Measurements from ENCODE around the gene PANK2. TPM values are rescaled to one million over a fixed set of nuclear protein-coding genes. Genes with fewer than 3 reads are reported as not detected.
A peak's percentile ranks its signal among the peaks of the same experiment; 100 is the strongest.

PANK2 gene
- total RNA-seq (2021), result 60.3 to 63.7 TPM (median 62.7 TPM) in 3 replicates
- percentile 95 among the genes with signal in this experiment for Bru-seq, nascent RNA
- long read RNA-seq, experiment 1, transcript PANK2-202 (7 exons, 1,843 nt), result minor isoform, 23 of 150 reads
- long read RNA-seq, experiment 1, transcript PANK2-201 (7 exons, 2,280 nt), result major isoform, 56 of 150 reads
- long read RNA-seq, experiment 1, partial matches to known transcripts, result 27 of 150 reads
- long read RNA-seq, experiment 1, other reads (novel, unspliced or antisense), result 43 of 150 reads
- long read RNA-seq, experiment 2, transcript PANK2-201 (7 exons, 2,280 nt), result minor isoform, 8 of 60 reads
- long read RNA-seq, experiment 2, transcript PANK2-202 (7 exons, 1,843 nt), result major isoform, 10 of 60 reads
- long read RNA-seq, experiment 2, partial matches to known transcripts, result 12 of 60 reads
- long read RNA-seq, experiment 2, other reads (novel, unspliced or antisense), result 26 of 60 reads
- long read RNA-seq, experiment 3, partial matches to known transcripts, result 2 of 12 reads
- long read RNA-seq, experiment 3, other reads (novel, unspliced or antisense), result 6 of 12 reads

- Mint-ChIP-seq H3K4me1 (peaks cover 46% of the 10 kb centered on the region), H3K4me3 (peak within 1 kb of the TSS; percentile 96)
- POLR2A ChIA-PET, result interaction anchor here (0.8 kb wide), 1 partner anchor 90 kb away, joined by 7 read pairs; no protein-coding TSS in a partner anchor
- TF ChIP-seq MAX (CRISPR knock-in tag; IDR thresholded peaks at IDR 0.05) (peak; percentile 64), IRF1 (CRISPR knock-in tag; IDR thresholded peaks at IDR 0.05) (no peak), ESRRA (CRISPR knock-in tag; IDR thresholded peaks at IDR 0.05; ENCODE audit: borderline replicate concordance) (no peak), ATF1 (CRISPR knock-in tag; IDR thresholded peaks at IDR 0.05) (no peak), ZNF232 (CRISPR knock-in tag; IDR thresholded peaks at IDR 0.05) (peak; percentile 85; the same call in 1 of the 2 replicates), USF1 (CRISPR knock-in tag; IDR thresholded peaks at IDR 0.05) (0 out of 2 replicates have a peak, but pooled peaks have one; percentile 1), ZNF512 (CRISPR knock-in tag; IDR thresholded peaks at IDR 0.05; ENCODE audit: borderline replicate concordance) (no peak), MYBL2 (CRISPR knock-in tag; IDR thresholded peaks at IDR 0.05) (peak; percentile 80), ZBTB43 (CRISPR knock-in tag; IDR thresholded peaks at IDR 0.05) (0 out of 2 replicates have a peak, but pooled peaks have one; percentile 77), CBFB (CRISPR knock-in tag; IDR thresholded peaks at IDR 0.05; ENCODE audit: low read depth) (0 out of 2 replicates have a peak, but pooled peaks have one; percentile 13), ZNF263 (CRISPR knock-in tag; IDR thresholded peaks at IDR 0.05; ENCODE audit: low read depth) (peak; percentile 91), NFE2L1 (CRISPR knock-in tag; IDR thresholded peaks at IDR 0.05) (no peak)
- TF ChIP-seq, protein P1, sequence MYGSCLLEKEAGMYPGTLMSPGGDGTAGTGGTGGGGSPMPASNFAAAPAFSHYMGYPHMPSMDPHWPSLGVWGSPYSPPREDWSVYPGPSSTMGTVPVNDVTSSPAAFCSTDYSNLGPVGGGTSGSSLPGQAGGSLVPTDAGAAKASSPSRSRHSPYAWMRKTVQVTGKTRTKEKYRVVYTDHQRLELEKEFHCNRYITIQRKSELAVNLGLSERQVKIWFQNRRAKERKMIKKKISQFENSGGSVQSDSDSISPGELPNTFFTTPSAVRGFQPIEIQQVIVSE (CRISPR knock-in tag; IDR thresholded peaks at IDR 0.05; ENCODE audit: borderline replicate concordance), result no peak
- TF ChIP-seq, protein P2, sequence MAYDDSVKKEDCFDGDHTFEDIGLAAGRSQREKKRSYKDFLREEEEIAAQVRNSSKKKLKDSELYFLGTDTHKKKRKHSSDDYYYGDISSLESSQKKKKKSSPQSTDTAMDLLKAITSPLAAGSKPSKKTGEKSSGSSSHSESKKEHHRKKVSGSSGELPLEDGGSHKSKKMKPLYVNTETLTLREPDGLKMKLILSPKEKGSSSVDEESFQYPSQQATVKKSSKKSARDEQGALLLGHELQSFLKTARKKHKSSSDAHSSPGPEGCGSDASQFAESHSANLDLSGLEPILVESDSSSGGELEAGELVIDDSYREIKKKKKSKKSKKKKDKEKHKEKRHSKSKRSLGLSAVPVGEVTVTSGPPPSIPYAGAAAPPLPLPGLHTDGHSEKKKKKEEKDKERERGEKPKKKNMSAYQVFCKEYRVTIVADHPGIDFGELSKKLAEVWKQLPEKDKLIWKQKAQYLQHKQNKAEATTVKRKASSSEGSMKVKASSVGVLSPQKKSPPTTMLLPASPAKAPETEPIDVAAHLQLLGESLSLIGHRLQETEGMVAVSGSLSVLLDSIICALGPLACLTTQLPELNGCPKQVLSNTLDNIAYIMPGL (CRISPR knock-in tag; IDR thresholded peaks at IDR 0.05), result peak; percentile 88
- TF ChIP-seq, protein P3, sequence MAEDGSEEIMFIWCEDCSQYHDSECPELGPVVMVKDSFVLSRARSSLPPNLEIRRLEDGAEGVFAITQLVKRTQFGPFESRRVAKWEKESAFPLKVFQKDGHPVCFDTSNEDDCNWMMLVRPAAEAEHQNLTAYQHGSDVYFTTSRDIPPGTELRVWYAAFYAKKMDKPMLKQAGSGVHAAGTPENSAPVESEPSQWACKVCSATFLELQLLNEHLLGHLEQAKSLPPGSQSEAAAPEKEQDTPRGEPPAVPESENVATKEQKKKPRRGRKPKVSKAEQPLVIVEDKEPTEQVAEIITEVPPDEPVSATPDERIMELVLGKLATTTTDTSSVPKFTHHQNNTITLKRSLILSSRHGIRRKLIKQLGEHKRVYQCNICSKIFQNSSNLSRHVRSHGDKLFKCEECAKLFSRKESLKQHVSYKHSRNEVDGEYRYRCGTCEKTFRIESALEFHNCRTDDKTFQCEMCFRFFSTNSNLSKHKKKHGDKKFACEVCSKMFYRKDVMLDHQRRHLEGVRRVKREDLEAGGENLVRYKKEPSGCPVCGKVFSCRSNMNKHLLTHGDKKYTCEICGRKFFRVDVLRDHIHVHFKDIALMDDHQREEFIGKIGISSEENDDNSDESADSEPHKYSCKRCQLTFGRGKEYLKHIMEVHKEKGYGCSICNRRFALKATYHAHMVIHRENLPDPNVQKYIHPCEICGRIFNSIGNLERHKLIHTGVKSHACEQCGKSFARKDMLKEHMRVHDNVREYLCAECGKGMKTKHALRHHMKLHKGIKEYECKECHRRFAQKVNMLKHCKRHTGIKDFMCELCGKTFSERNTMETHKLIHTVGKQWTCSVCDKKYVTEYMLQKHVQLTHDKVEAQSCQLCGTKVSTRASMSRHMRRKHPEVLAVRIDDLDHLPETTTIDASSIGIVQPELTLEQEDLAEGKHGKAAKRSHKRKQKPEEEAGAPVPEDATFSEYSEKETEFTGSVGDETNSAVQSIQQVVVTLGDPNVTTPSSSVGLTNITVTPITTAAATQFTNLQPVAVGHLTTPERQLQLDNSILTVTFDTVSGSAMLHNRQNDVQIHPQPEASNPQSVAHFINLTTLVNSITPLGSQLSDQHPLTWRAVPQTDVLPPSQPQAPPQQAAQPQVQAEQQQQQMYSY (CRISPR knock-in tag; IDR thresholded peaks at IDR 0.05), result peak; percentile 28; the same call in 1 of the 2 replicates
- TF ChIP-seq, protein P4, sequence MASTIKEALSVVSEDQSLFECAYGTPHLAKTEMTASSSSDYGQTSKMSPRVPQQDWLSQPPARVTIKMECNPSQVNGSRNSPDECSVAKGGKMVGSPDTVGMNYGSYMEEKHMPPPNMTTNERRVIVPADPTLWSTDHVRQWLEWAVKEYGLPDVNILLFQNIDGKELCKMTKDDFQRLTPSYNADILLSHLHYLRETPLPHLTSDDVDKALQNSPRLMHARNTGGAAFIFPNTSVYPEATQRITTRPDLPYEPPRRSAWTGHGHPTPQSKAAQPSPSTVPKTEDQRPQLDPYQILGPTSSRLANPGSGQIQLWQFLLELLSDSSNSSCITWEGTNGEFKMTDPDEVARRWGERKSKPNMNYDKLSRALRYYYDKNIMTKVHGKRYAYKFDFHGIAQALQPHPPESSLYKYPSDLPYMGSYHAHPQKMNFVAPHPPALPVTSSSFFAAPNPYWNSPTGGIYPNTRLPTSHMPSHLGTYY (CRISPR knock-in tag; IDR thresholded peaks at IDR 0.05), result no peak
Measured at GRCh38 chr20:3888622-3889488, at the start of gene PANK2. Gene PANK2, plus strand, starts transcription at chr20:3889387.

More at GRCh38 chr20:3888622-3889488, at the start of gene PANK2:
- no peaks in the 10 kb centered on the region for H3K27me3 Mint-ChIP-seq (ENCODE audit: low read depth)
- no peaks in the 10 kb centered on the region for H3K9me3 Mint-ChIP-seq
- peak; percentile 100 for DNase-seq (ENCODE audit: low spot score)
- peak; percentile 96 for ATAC-seq
- H3K36me3 Mint-ChIP-seq, result peaks cover 28% of the 10 kb centered on the region
- H3K27ac Mint-ChIP-seq, result peak within 1 kb of the TSS; percentile 97
- CTCF ChIA-PET, result interaction anchor here (1.0 to 2.0 kb wide), 3 partner anchors 68 to 196 kb away, joined by 3 to 7 read pairs (median 3); no protein-coding TSS in a partner anchor
